Uterus (tissue), 2 donors: Measurements from ENCODE around the gene ABL1.

Experiments
- CTCF ChIP-seq, 4 experiments: fragments of 200-600 bp in 2 of 4; fragments of 450-650 bp in 2 of 4; sonication (generic) in 2 of 4; IDR thresholded peaks; one replicate each; pipeline ENCODE4 v1.5.1; 2016 to 2019; ENCODE audit warnings: antibody characterized with exemption in 4 of 4, mild to moderate bottlenecking in 2 of 4, moderate library complexity in 1 of 4
- POLR2A ChIP-seq, 2 donors: fragments of 450-650 bp; IDR thresholded peaks; one replicate each; pipeline ENCODE4 v1.6.1; 2016; ENCODE audit warnings: antibody characterized with exemption in 2 of 2, mild to moderate bottlenecking in 1 of 2, moderate library complexity in 1 of 2

- TF ChIP-seq CTCF (IDR thresholded peaks at IDR 0.05) (no peak), POLR2A (IDR thresholded peaks at IDR 0.05) (no peak)
Measured at GRCh38 chr9:130915096-130915447, 80.0 kb downstream of the ABL1 start.
